ENCODE data around the gene SLC20A1. TPM values are rescaled to one million over a fixed set of nuclear protein-coding genes. Genes with fewer than 3 reads are reported as not detected.
"Not testable (repeated sequence)": the region's sequence is repeated elsewhere in the genome, so short reads cannot be mapped to it uniquely, and the experiment has no call there.

The SLC20A1 gene
- total and polyA plus RNA-seq, 3 experiments from 2014 or later: 68.0 to 105 (median 102) TPM

DNA sequence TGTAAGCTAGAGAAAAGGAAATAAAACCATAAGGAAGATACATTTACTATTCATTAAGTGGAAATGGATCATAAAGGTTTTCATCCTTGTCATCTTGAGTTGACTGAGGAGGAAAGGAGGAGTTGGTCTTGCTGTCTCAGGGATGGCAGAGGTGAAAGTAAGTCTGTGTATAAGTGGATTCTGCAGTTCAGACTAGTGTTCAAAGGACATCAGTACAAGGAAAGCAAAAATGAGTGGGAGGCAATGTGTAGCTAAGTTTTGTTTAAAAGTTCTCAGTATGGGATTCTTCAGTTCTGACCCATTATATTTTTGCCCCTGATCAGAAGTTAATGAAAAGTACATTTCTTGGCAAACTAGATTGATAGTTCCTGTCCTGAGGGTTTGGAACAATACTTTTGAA is 18.9 kb downstream of the SLC20A1 start:
- no peaks in the 10 kb centered on the region for H3K9me3 Mint-ChIP-seq
- no peak for DNase-seq
- no peak overlapping the region for H3K4me3 Mint-ChIP-seq
- H3K4me3 ChIP-seq (ENCODE audit: low read length): no peak overlapping the region
- ChIA-PET CTCF (interaction anchor here (1.4 to 1.7 kb wide), 2 partner anchors 26 to 37 kb away, joined by 3 to 6 read pairs; no protein-coding TSS in a partner anchor), POLR2A (no interaction called here)
- H3K9me3 ChIP-seq (ENCODE audit: low read length): no peaks in the 10 kb centered on the region
- peaks cover 0 to 4% of the 10 kb centered on the region in 2 donors for H3K27me3 Mint-ChIP-seq
- H3K4me1 Mint-ChIP-seq: peaks cover 31 to 52% (median 44%) of the 10 kb centered on the region in 3 donors
- peaks cover 15% of the 10 kb centered on the region for H3K4me1 ChIP-seq (ENCODE audit: insufficient read depth, low read length)
- no peak overlapping the region for H3K27ac ChIP-seq (ENCODE audit: low read depth, low read length)
- H3K27ac Mint-ChIP-seq: peak overlapping the region in 7 of 8 donors; percentile 10 to 81 (median 43)
- H3K36me3 ChIP-seq (ENCODE audit: insufficient read depth, low read length): peaks cover 28% of the 10 kb centered on the region
- no peaks in the 10 kb centered on the region for H3K27me3 ChIP-seq (ENCODE audit: insufficient read depth, low read length, poor library complexity, severe bottlenecking)
- H3K36me3 Mint-ChIP-seq: peaks cover 15 to 59% (median 31%) of the 10 kb centered on the region in 3 donors

- Histone ChIP-seq H3K9me3 (ENCODE audit: low read length) (no peaks in the 10 kb centered on the region), H3K36me3 (ENCODE audit: insufficient read depth, low read length) (peaks cover 23% of the 10 kb centered on the region), H3K27ac (ENCODE audit: low read depth, low read length) (no peak overlapping the region), H3K4me3 (ENCODE audit: low read length) (no peak overlapping the region), H3K4me1 (ENCODE audit: insufficient read depth, low read length) (peaks cover 9% of the 10 kb centered on the region), H3K27me3 (ENCODE audit: insufficient read depth, low read length, poor library complexity, severe bottlenecking) (no peaks in the 10 kb centered on the region)
- Mint-ChIP-seq H3K36me3 (peaks cover 12 to 54% (median 29%) of the 10 kb centered on the region in 3 donors), H3K4me3 (no peak overlapping the region), H3K4me1 (peaks cover 25 to 47% (median 39%) of the 10 kb centered on the region in 3 donors), H3K27ac (peak overlapping the region in 7 of 8 donors; percentile 5 to 81 (median 30)), H3K27me3 (peaks cover 0 to 4% of the 10 kb centered on the region in 2 donors), H3K9me3 (no peaks in the 10 kb centered on the region)
- POLR2A ChIA-PET: no interaction called here
- no peak for DNase-seq
- CTCF ChIA-PET: interaction anchor here (1.7 to 2.4 kb wide), 2 partner anchors 25 to 37 kb away, joined by 6 to 9 read pairs; no protein-coding TSS in a partner anchor
These were observed 19.5 kb downstream of the SLC20A1 start for GRCh38 chr2:112665113-112665780.

DNA sequence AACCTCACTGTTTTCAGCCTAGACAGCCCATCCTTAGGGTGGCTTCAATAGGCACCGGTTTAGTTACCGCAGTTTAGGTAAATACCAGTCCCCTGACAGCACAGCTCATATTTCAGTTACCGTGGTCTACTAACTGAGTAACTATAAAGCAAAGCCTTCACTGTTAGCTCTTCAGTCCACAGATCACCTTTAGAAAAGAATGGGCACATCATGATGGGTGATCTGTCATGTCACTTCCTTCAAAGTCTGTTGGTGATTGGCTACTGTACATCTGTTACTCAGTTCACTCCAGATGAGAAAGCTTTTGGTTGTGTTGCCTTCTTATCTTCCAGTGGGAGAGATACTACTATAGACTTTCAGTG is 21.0 kb downstream of the SLC20A1 start:
- H3K4me1 ChIP-seq (ENCODE audit: insufficient read depth, low read length): no peaks in the 10 kb centered on the region
- H3K27me3 Mint-ChIP-seq: peaks cover 0 to 4% of the 10 kb centered on the region in 2 donors
- peaks cover 15 to 32% (median 26%) of the 10 kb centered on the region in 3 donors for H3K4me1 Mint-ChIP-seq
- no peaks in the 10 kb centered on the region for H3K9me3 Mint-ChIP-seq
- CTCF ChIA-PET: interaction anchor here (1.2 to 2.4 kb wide), 2 partner anchors 23 to 41 kb away, joined by 5 to 9 read pairs; no protein-coding TSS in a partner anchor
- H3K36me3 Mint-ChIP-seq: peaks cover 4 to 40% (median 19%) of the 10 kb centered on the region in 3 donors
- no peak overlapping the region for H3K4me3 Mint-ChIP-seq
- peaks cover 11% of the 10 kb centered on the region for H3K36me3 ChIP-seq (ENCODE audit: insufficient read depth, low read length)
- H3K4me3 ChIP-seq (ENCODE audit: low read length): no peak overlapping the region
- H3K27ac Mint-ChIP-seq: peak overlapping the region in 3 of 8 donors; percentile 52 to 76 (median 63)
- no peak overlapping the region for H3K27ac ChIP-seq (ENCODE audit: low read depth, low read length)
- DNase-seq: no peak
- POLR2A ChIA-PET: interaction anchor here (0.8 kb wide), 1 partner anchor 20 kb away, joined by 4 read pairs; the partner anchor contains the start of gene SLC20A1
- H3K9me3 ChIP-seq (ENCODE audit: low read length): no peaks in the 10 kb centered on the region
- no peaks in the 10 kb centered on the region for H3K27me3 ChIP-seq (ENCODE audit: insufficient read depth, low read length, poor library complexity, severe bottlenecking)

GRCh38 chr2:112667540-112667939 is 21.8 kb downstream of the SLC20A1 start:
- peaks cover 15 to 28% (median 21%) of the 10 kb centered on the region in 3 donors for H3K4me1 Mint-ChIP-seq
- H3K36me3 Mint-ChIP-seq: peaks cover 4 to 35% (median 16%) of the 10 kb centered on the region in 3 donors
- POLR2A ChIA-PET; H3K4me3 Mint-ChIP-seq; DNase-seq; H3K27ac ChIP-seq (ENCODE audit: low read depth, low read length); H3K9me3 Mint-ChIP-seq; H3K36me3 ChIP-seq (ENCODE audit: insufficient read depth, low read length); H3K4me1 ChIP-seq (ENCODE audit: insufficient read depth, low read length); H3K9me3 ChIP-seq (ENCODE audit: low read length); H3K27me3 Mint-ChIP-seq; H3K27me3 ChIP-seq (ENCODE audit: insufficient read depth, low read length, poor library complexity, severe bottlenecking); H3K4me3 ChIP-seq (ENCODE audit: low read length): not testable (repeated sequence)
- H3K27ac Mint-ChIP-seq: peak overlapping the region in 2 of 8 donors; percentile 38 to 52
- CTCF ChIA-PET: interaction anchor here (1.2 to 2.4 kb wide), 2 partner anchors 23 to 41 kb away, joined by 4 to 9 read pairs; no protein-coding TSS in a partner anchor

DNA sequence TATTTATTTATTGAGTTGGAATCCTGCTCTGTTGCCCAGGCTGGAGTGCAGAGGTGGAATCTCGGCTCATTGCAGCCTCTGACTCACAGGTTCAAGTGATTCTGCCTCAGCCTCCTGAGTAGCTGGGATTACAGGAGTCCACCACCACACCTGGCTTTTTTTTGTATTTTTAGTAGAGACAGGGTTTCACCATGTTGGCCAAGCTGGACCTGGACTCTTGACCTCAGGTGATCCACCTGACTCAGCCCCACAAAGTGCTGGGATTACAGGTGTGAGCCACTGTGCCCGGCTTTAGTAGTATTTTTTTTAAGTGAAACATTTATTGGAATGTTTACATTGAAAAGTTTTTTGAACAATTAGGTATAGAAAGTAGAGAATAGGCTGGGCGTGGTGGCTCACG is 23.9 kb downstream of the SLC20A1 start:
- Mint-ChIP-seq H3K9me3 (no peaks in the 10 kb centered on the region), H3K27me3 (peaks cover 2% of the 10 kb centered on the region in 2 donors), H3K4me3 (no peak overlapping the region), H3K4me1 (peaks cover 3 to 12% (median 12%) of the 10 kb centered on the region in 3 donors), H3K27ac (no peak overlapping the region), H3K36me3 (peaks cover 4 to 16% (median 9%) of the 10 kb centered on the region in 3 donors)
- Histone ChIP-seq H3K9me3 (ENCODE audit: low read length) (no peaks in the 10 kb centered on the region), H3K36me3 (ENCODE audit: insufficient read depth, low read length) (no peaks in the 10 kb centered on the region), H3K4me1 (ENCODE audit: insufficient read depth, low read length) (no peaks in the 10 kb centered on the region), H3K27ac (ENCODE audit: low read depth, low read length) (no peak overlapping the region), H3K27me3 (ENCODE audit: insufficient read depth, low read length, poor library complexity, severe bottlenecking) (no peaks in the 10 kb centered on the region), H3K4me3 (ENCODE audit: low read length) (no peak overlapping the region)
- ChIA-PET CTCF (no interaction called here), POLR2A (no interaction called here)
- no peak for DNase-seq

DNA sequence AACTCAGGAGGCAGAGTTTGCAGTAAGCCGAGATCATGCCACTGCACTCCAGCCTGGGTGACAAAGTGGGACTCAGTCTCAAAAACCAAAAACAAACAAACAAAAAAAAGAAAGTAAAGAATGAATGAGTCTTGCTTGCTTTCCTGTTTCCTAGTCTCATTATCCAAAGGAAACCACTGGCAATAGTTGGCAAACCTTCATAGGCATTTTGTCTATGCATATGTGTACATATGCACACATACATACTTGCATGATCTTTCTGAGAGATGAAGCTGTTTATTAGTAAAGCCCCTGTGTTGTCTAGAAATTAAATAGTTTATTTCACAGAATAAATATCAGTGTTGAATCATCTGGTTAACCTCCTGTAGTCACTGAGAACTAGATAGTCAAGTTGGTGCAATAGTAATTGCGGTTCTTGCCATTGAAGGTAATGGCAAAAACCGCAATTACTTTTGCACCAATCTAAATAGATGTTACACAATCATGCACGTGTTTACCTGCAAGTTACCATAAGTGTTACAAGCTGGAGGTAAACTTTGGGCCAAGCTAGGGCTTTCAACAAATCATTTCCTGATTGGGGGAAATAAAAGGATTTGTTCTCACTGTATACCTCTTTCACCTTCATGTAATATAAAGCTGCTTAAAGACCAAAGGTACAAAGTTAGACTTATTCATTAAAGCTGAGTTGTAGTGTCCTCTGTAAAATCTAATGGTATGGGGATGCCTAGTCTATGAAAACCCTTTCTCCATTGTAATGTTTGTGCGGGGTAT is 24.7 kb downstream of the SLC20A1 start:
- Histone ChIP-seq H3K9me3 (ENCODE audit: low read length) (no peaks in the 10 kb centered on the region), H3K27me3 (ENCODE audit: insufficient read depth, low read length, poor library complexity, severe bottlenecking) (no peaks in the 10 kb centered on the region), H3K36me3 (ENCODE audit: insufficient read depth, low read length) (no peaks in the 10 kb centered on the region), H3K27ac (ENCODE audit: low read depth, low read length) (no peak overlapping the region), H3K4me1 (ENCODE audit: insufficient read depth, low read length) (no peaks in the 10 kb centered on the region), H3K4me3 (ENCODE audit: low read length) (no peak overlapping the region)
- no peak for DNase-seq
- Mint-ChIP-seq H3K4me1 (peaks cover 3 to 6% (median 4%) of the 10 kb centered on the region in 3 donors), H3K27me3 (peaks cover 2 to 6% of the 10 kb centered on the region in 2 donors), H3K36me3 (peaks cover 0 to 8% (median 3%) of the 10 kb centered on the region in 3 donors), H3K27ac (no peak overlapping the region), H3K4me3 (no peak overlapping the region), H3K9me3 (no peaks in the 10 kb centered on the region)
- CTCF ChIA-PET: interaction anchor here (0.7 to 1.3 kb wide), 3 partner anchors 12 to 39 kb away, joined by 3 to 4 read pairs (median 3); no protein-coding TSS in a partner anchor
- POLR2A ChIA-PET: interaction anchor here (0.6 kb wide), 1 partner anchor 141 kb away, joined by 7 read pairs; no protein-coding TSS in a partner anchor

- Histone ChIP-seq H3K4me1 (ENCODE audit: insufficient read depth, low read length) (no peaks in the 10 kb centered on the region), H3K27me3 (ENCODE audit: insufficient read depth, low read length, poor library complexity, severe bottlenecking) (no peaks in the 10 kb centered on the region), H3K9me3 (ENCODE audit: low read length) (no peaks in the 10 kb centered on the region), H3K4me3 (ENCODE audit: low read length) (no peak overlapping the region), H3K27ac (ENCODE audit: low read depth, low read length) (no peak overlapping the region), H3K36me3 (ENCODE audit: insufficient read depth, low read length) (no peaks in the 10 kb centered on the region)
- DNase-seq: no peak
- ChIA-PET CTCF (interaction anchor here (0.7 to 1.6 kb wide), 3 partner anchors 10 to 599 kb away, joined by 4 read pairs; no protein-coding TSS in a partner anchor), POLR2A (no interaction called here)
- Mint-ChIP-seq H3K4me1 (peaks cover 1 to 2% (median 2%) of the 10 kb centered on the region in 3 donors), H3K27me3 (peaks cover 2 to 6% of the 10 kb centered on the region in 2 donors), H3K9me3 (no peaks in the 10 kb centered on the region), H3K4me3 (no peak overlapping the region), H3K27ac (no peak overlapping the region), H3K36me3 (peaks cover 0 to 3% (median 2%) of the 10 kb centered on the region in 3 donors)
These were observed 26.1 kb downstream of the SLC20A1 start for GRCh38 chr2:112671801-112672200.

Data from CD8-positive, alpha-beta memory T cell (primary cell).